GM19240 (cell line): ENCODE measurements around the gene GKN1.
"Not testable (repeated sequence)": the region's sequence is repeated elsewhere in the genome, so short reads cannot be mapped to it uniquely, and the experiment has no call there.

Experiments
- DNase-seq: peaks from one replicate; pipeline ENCODE4 v3.0.0; 2011; ENCODE audit warnings: low spot score; ENCODE audit not compliant: insufficient read length

Gene GKN1, protein sequence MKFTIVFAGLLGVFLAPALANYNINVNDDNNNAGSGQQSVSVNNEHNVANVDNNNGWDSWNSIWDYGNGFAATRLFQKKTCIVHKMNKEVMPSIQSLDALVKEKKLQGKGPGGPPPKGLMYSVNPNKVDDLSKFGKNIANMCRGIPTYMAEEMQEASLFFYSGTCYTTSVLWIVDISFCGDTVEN

DNA sequence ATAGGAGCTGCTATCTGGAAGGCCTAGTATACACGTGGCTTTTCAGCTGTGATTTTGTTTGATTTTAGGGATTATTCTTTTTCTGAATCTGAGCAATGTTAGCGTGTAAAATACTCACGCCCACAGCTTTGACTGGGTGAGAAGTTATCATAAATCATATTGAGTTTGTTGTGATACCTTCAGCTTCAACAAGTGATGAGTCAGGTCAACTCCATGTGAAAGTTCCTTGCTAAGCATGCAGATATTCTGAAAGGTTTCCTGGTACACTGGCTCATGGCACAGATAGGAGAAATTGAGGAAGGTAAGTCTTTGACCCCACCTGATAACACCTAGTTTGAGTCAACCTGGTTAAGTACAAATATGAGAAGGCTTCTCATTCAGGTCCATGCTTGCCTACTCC, at the start of gene GKN1:
Gene GKN1, plus strand, starts transcription at position 386 of the 400 bp plus-strand sequence. CDS start 42 bp downstream, outside the sequence.
- DNase-seq, result no peak

DNA sequence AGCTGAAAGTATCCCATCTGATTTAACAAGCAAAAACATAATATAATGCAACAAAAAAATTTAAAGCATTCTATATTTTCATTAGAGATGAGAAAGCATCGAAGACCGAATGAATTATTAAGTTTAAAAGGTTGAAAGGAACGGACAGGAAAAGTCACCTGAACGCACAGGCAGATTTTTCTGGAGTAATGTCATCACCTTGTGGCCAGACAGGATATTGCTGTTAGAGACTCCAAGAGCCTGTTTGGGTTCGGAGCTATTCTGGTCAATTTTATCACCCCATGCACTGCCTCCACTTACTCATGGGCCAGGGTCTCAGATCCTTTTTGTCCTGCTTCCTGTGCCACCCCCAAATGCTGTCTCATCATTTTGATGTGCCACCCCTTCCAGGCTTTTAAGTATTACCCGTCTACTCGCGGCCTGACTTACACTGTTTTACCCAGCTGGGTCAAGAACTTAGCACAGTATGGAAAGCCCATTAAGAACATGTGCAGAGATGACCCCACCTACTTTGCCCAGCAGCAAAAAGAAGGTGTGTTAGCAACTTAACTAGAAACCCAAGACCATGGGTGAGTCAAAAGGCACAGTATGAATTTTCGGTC, 49.0 kb upstream of the GKN1 start:
- peak; percentile 35 for DNase-seq

DNA sequence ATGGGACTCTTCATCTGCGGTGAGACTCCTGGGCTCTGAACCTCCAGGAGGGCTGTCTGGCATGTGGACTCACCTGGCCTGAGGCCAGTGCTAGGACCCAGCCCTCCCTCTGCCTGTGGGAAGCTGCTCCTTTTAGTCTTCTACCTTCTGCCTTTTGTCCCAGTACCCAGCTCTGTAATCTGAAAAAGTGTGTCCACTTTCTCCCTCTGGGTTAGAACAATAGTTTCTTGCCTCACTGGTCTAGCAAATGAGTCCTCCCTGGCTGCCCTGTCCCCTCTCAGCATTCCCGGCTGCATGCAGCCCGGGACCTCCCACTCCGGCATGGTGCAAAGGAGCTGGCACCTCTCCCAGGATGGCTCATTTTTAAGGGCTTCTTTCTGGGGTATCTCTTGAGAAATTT, 47.6 kb upstream of the GKN1 start:
- no peak for DNase-seq

DNA sequence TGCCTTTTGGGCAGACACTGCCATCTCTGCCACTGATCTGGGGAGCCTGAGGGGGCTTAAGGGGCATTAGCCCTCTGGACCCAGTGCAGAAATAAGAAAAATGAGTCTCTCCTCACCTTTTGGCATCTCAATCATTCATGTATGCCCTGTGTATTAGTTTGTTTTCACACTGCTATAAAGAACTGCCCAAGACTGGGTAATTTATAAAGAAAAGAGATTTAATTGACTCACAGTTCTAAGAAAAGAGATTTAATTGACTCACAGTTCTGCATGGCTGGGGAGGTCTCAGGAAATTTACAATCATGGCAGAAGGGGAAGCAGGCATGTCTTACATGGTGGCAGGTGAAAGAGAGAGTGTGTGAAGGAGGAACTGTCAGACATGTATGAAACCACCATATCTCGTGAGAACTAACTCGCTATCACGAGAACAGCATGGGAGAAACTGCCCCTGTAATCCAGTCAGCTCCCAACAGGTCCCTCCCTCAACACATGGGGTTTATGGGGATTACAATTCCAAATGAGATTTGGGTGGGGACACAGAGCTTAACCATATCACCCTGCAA, 43.2 kb upstream of the GKN1 start:
- DNase-seq, result no peak

DNA sequence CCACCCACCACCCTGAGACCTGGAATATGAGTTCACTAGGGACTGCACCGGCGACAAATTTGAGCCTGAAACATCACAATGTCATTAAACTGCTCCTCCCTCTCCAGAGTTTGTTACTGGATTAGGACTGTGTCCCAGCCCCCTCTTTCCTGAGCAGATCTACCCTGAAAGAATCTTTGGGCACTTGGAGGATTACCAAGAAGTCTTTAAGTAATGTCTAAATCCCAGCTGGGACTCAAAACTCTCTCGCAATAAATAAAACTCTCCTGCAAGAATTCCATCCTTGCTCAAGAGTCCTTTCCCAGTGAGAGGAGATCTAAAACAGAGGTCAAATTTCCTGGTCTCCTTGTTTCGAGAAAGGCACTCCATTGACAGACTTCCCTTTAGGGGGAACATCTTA, 42.6 kb upstream of the GKN1 start:
- no peak for DNase-seq

DNA sequence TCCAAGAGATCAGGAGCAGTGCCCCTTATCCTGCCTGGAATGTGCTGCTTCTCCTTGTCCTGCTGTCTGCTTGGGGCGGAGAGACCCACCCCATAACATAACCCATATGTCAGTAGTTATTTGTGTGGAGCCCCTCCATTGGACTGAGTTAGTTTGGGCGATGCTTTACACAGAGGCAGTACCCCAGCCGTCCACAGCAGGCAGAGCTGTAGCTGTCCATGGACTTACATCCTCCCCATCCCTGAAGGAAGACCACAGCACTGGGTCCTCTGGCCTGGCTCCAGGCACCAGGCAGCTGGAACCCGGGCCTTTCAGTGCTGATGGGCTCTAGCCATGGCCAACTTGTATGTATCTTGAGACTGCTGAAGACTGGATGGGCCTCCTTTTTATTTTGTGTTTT, 42.0 kb upstream of the GKN1 start:
- no peak for DNase-seq

DNA sequence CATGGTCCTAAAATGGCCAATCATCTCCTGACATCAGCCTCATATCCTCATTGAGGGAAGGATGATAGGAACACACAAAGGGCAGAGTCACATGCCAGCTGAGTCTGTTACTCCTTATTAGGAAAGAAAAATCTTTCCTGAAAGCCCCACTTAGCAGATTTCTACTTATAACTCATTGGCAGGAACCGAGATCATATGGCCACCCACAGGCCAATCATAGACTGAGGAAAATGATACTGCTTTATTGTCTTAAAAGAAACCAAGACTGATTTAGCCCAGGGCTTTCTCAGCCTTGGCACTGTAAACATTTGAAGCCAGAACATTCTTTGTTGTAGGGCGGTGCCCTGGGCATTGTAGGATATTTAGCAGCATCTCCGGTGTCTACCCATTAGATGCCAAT, 40.4 kb upstream of the GKN1 start:
- DNase-seq, result no peak

DNA sequence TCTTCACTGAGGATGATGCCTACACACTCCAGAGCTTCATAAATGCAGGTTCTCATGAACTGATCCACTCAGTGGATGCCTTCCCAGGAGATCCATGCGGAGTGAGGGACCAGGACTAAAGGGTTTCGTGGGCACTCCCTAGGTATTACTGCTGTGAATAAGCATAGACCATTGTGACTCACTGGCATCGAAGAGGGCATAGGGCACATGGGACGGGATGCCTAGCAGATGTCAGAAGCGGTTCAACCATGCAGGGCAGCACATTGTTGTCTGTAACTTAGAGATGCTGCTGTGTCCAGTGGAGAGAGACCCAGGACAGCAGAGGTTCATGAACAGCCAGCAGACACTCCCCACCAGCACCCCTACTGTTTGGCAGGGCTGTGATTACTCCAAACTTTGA, 39.0 kb upstream of the GKN1 start:
- no peak for DNase-seq

DNA sequence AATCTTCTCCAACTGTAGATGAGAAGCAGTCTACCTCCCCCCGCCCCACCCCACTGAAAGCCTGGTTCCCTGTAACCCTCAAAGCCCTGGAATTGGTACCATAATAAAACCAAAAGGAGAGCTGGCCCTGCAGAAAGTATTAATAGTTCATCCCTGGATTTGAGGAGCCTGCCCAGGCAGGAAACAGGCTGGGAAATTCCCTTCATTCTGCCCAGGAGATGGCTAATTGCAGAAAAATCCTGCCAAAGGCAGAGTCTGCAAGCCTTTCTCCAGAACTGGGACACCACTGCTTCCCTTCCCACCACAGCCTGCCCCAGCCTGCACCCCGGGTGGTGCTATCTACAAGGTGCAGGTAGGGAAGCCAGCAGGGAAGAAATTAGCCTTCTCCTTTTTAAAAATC, 38.0 kb upstream of the GKN1 start:
- DNase-seq, result no peak

DNA sequence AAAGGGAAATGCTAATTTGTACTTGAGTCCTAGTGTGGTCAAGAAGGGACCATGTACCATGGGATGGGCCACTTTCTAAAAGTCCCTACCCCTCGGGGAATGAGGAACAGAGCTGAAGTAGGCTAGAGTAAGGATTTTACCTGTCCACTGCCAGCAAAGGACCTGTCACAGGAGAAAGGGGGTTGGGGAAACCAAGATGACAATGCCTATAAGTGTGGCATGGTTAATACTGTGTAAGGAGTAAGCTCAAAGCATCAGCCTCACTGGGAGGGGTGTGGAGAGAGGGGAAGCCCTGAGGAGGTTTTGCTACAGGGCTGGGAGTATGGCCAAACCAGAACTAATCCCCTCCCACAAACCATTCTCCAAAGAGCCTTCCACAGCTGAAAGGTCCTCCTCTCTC, 37.5 kb upstream of the GKN1 start:
- no peak for DNase-seq

DNA sequence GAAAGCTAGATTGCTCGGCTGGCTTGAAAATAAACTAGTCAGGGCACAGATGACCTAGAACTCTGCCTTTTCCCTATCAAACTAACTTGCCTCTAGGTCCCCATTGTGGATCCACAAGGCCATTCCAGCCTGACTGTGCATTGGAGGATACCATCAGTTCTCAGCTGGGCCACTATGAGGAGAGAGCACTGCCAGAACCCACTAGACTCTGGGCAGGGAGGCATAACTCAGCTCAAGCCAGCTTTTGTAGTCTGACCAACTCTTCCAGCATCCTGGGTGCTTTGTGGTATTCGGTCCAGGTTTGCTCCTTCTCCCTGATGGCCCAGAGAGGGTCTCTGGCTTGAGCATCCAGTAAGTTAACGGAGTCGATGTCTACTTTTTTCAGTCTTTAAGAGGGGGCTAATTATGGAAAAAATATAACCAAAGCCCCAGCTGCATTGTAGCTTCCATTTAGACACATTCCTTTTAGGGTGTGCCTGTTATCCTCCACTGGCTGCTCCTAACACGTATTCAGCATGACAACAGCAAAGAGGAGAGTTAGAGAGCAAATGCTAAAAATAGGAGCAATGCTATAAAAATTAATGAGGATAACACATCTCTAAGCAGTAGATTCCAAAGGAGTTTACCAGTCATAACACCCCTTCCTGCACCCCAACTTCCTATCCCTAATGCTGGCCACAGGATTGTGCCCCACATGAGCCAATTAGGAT, 36.9 kb upstream of the GKN1 start:
- DNase-seq, result no peak

DNA sequence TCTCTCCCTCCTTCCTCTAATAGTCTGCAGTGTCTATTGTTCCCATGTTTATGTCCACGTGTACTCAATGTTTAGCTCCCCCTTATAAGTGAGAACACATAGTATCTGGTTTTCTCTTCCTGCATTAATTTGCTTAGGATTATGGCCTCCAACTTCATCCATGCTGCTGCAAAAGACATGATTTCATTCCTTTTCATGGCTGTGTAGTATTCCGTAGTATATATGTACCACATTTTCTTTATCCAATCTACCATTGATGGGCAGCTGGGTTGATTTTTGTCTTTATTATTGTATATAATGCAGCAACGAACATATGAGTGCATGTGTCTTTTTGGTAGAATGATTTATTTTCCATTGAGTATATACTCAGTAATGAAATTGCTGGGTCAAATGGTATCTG, 35.5 kb upstream of the GKN1 start:
- no peak for DNase-seq

DNA sequence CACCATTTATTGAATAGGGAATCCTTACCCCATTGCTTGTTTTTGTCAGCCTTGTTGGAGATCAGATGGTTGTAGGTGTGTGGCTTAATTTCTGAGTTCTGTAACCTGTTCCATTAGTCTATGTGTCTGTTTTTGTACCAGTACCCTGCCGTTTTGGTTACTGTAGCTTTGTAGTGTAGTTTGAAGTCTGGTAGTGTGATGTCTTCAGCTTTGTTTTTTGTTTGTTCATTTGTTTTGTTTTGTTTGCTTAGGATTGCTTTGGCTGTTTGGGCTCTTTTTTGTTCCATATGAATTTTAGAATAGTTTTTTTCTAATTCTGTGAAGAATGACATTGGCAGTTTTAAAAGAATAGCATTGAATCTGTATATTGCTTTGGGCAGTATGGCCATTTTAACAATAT, 34.5 kb upstream of the GKN1 start:
- no peak for DNase-seq

DNA sequence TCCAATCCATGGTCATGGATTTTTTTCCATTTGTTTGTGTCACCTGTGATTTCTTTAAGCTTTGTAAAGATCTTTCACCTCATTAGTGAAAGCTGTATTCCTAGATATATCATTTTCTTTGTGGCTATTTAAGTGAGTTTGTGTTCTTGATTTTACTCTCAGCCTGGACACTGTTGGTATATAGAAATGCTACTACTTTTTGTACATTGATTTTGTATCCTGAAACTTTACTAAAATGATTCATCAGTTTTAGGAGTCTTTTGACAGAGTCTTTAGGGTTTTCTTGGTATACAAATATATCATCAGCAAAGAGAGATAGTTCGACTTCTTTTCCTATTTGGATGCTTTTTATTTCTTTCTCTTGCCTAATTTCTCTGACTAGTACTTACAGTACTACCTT, 34.1 kb upstream of the GKN1 start:
- no peak for DNase-seq

DNA sequence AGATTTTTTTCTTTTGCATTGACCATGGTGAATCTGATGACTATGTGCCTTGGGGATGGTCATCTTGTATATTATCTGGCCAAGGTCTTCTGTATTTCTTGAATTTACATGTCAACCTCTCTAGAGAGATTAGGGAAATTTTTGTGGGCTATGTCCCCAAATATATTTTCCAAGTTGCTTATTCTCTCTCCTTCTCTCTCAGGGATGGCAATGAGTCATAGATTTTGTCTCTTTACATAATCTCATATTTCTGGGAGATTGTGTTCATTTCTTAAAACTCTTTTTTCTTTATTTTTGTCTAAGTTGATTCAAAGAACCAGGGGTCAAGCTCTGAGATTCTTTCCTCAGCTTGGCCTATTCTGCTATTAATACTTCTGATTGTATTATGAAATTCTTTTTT, 31.6 kb upstream of the GKN1 start:
- no peak for DNase-seq

DNA sequence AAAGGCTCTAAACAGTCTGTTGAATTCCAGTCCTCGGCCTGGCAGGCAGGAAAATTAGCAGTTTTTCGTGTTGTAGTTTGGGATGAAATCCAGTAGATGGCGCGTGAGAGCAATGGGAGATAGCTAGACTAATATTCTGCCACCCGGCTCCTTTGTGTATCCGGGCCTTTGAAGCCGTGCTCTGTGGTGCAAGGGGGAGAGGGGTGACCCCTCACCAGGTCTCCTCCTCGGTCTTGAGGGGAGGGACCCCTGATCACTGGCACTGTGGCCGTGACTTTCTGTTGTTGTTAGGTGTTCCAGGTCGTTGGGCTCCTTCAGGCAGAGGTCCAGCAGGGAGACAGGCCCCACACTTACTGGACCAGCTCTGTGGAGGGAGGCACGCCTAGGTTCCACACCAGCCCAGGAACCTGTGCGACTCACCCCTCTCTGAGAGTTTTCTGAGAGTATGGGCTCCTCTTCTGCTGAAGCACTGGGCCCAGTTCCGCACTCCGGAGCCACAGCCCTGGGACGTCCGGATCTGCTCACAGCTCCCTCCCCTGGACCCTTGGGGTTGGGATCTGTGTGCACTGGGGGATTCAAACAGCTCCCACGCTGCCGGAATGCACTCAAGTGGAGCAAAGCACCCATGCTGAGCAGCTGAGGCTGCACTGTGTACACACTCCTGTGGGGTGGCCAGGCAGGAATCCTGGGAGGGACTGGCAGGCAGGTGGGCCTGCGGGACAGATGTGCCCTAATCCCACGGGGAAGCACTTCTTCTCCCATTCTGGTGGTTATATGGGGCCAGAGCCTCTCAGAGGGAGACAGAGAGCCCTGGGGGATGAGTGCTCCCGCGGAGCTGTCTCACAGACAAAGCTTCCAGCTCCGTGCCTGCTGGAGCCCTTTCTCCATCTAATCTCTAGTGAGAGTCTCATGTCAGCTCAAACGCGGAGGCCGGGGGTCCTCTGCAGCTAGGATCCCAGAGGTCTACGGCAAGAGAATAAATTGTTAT, 30.6 kb upstream of the GKN1 start:
- peak; percentile 46 for DNase-seq

DNA sequence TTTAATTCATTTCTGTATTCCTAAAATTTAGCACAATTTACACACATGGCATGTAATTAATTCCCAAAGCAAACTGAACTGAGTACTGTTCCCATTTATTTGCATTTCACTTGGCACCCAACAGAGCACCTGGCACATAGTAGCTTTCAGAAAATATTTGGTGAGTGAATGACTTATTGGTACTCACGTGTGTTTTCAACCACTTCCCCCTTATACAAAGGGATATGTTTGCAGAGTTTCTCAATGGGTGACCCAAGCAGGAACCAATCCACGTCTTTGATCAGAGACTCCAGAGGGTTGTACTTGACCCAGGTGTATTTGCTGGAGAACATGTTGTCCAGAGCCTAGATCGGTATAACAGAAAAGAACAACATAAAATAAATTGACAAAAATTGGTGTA, 28.3 kb upstream of the GKN1 start:
- no peak for DNase-seq

DNA sequence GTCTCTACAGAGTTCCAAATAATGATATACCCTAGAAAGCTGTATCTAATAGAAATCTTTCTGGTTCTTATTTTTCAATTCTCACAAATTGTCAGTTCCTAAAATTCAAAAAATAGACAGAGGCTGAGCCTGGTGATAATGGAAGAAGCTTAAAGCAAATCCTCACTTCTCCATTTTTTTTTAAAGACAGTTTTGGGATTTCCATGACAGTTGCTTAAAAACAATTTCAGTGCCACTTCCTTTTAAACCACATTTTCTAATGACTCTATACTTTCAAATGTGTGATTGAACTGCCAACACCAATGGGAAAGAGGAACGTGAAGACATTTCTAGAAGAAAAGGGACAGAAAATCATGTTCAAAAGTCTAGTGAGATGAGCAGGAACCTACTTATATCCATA, 25.7 kb upstream of the GKN1 start:
- DNase-seq, result no peak

DNA sequence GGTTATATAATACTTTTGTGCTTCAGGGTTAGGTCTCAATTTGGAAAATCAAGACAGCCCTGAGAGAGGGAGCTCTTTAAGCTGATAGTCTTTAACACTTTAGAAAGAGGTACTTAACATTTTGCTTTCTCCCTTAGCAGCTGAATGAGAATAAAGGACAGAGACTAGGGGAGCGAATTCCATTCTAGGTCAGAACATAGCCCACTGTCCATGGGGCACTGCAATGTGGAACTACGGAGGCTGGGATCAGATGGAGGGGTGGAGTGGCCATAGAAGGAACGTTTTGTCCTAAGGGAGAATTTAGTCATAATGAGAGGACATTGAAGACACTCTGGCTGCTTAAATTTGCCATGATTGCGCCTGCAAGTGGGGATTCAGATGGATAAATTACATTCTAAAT, 22.5 kb upstream of the GKN1 start:
- DNase-seq, result no peak

DNA sequence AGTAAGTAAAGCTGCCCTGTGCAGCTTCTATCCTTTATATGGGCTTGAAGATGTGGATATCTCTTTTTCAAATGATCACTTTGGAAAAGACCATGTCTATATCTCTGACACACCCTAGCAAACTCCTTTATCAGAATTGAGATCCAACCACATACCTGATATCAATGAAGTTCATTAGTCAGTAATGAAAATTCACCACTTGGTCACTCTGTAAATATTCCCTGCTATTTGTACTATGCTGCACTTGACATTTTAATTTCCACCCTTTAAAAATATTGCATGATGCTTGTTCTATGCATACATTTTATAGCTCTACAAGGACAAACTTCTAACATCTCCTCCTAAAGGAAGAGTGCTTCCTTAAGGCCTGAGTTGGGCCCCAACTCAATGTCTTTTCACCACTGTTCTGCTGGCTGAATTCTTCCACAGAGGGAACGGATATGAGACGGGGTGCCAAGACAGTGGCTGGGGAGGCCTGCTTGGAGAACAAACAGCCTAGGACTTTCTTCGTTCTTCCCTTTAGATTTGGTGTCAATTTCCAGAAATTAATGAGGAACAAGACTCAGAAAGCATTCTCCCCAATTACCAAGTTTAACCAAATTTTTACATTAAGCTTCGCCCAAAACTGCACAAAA, 21.4 kb upstream of the GKN1 start, which contains the start of gene GKN2:
Gene GKN2, minus strand, starts transcription at position 7 of the 635 bp plus-strand sequence. CDS start 32 bp downstream, outside the sequence.
- DNase-seq, result no peak

DNA sequence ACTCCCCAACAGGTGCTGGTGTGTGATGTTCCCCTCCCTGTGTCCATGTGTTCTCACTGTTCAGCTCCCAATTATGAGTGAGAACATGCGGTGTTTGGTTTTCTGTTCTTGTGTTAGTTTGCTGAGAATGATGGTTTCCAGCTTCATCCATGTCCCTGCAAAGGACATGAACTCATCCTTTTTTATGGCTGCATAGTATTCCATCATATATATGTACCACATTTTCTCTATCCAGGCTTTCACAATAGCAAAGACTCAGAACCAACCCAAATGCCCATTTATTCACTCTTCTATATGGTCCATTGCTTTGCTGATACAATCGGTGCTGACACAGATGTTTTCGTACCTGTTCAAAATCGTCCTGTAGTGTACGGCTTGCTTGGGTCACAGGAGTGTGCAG, 19.0 kb upstream of the GKN1 start:
- not testable (repeated sequence) for DNase-seq
